GM23338 (cell line): ENCODE measurements around the gene RPL28. TPM values are rescaled to one million over a fixed set of nuclear protein-coding genes. Genes with fewer than 3 reads are reported as not detected.

Experiments used
- ATAC-seq: fragments of 200-7000 bp; cut with Tn5 transposase; 3 replicates; pipeline ENCODE4 v1.9.1; 2020
- DNase-seq: peaks from one replicate; pipeline ENCODE4 v3.0.0-alpha.2; 2015; ENCODE audit warnings: low spot score
- H2AFZ ChIP-seq: fragments of 200-600 bp; sonication (generic); 2 replicates; pipeline ENCODE4 v1.8.0; 2016; ENCODE audit warnings: antibody characterized with exemption, mild to moderate bottlenecking, moderate library complexity
- H3F3A ChIP-seq: fragments of 200-600 bp; sonication (generic); replicated peaks from 2 replicates; pipeline ENCODE4 v1.8.0; 2017; ENCODE audit warnings: antibody characterized with exemption, mixed run types, low read depth
- H3K27ac ChIP-seq: fragments of 200-600 bp; sonication (generic); 2 replicates; pipeline ENCODE4 v1.6.1; 2016; ENCODE audit warnings: low read depth
- H3K27me3 ChIP-seq: fragments of 200-600 bp; sonication (generic); 2 replicates; pipeline ENCODE4 v1.8.0; 2016; ENCODE audit warnings: mild to moderate bottlenecking, mixed run types, moderate library complexity; ENCODE audit not compliant: insufficient read depth
- H3K36me3 ChIP-seq: fragments of 200-600 bp; sonication (generic); 2 replicates; pipeline ENCODE4 v1.8.0; 2016; ENCODE audit warnings: mild to moderate bottlenecking; ENCODE audit not compliant: insufficient read depth
- H3K4me1 ChIP-seq: fragments of 200-600 bp; sonication (generic); 2 replicates; pipeline ENCODE4 v1.8.0; 2016; ENCODE audit warnings: mild to moderate bottlenecking, moderate library complexity; ENCODE audit not compliant: insufficient read depth
- H3K4me2 ChIP-seq: fragments of 200-600 bp; sonication (generic); 2 replicates; pipeline ENCODE4 v1.7.1; 2017; ENCODE audit warnings: mixed run types
- H3K4me3 ChIP-seq: fragments of 200-600 bp; sonication (generic); 2 replicates; pipeline ENCODE4 v1.6.1; 2016; ENCODE audit warnings: mixed run types
- H3K79me2 ChIP-seq: fragments of 200-600 bp; sonication (generic); replicated peaks from 2 replicates; pipeline ENCODE4 v1.8.0; 2017; ENCODE audit warnings: mild to moderate bottlenecking; ENCODE audit not compliant: insufficient read depth
- H3K9me2 ChIP-seq: fragments of 200-600 bp; sonication (generic); 2 replicates; pipeline ENCODE4 v1.8.0; 2017; ENCODE audit not compliant: insufficient read depth
- H4K20me1 ChIP-seq: fragments of 200-600 bp; sonication (generic); replicated peaks from 2 replicates; pipeline ENCODE4 v1.8.0; 2017; ENCODE audit warnings: mild to moderate bottlenecking; ENCODE audit not compliant: insufficient read depth
- H3K27ac Mint-ChIP-seq: 2 replicates; pipeline ENCODE4 v1.8.0; 2020; ENCODE audit warnings: inconsistent platforms, mild to moderate bottlenecking, moderate library complexity, mixed read lengths
- H3K27me3 Mint-ChIP-seq: 3 replicates; pipeline ENCODE4 v1.8.0; 2022; ENCODE audit warnings: low read depth, mild to moderate bottlenecking, moderate library complexity, mixed read lengths, inconsistent platforms; ENCODE audit not compliant: insufficient read depth, poor library complexity
- H3K36me3 Mint-ChIP-seq: 3 replicates; pipeline ENCODE4 v1.8.0; 2021; ENCODE audit warnings: low read depth, mild to moderate bottlenecking, inconsistent platforms, moderate library complexity, mixed read lengths
- H3K4me1 Mint-ChIP-seq: 3 replicates; pipeline ENCODE4 v1.8.0; 2020; ENCODE audit warnings: mild to moderate bottlenecking, inconsistent platforms, mixed read lengths
- H3K4me3 Mint-ChIP-seq: 3 replicates; pipeline ENCODE4 v1.8.0; 2021; ENCODE audit warnings: moderate library complexity, mild to moderate bottlenecking, inconsistent platforms, mixed read lengths
- H3K9me3 Mint-ChIP-seq: 3 replicates; pipeline ENCODE4 v1.8.0; 2020; ENCODE audit warnings: moderate library complexity, mild to moderate bottlenecking, inconsistent platforms, mixed read lengths
- CREB1 ChIP-seq: fragments of 250-450 bp; sonication (Bioruptor Pico); IDR thresholded peaks from 2 replicates; pipeline ENCODE4 v1.5.0; 2020; ENCODE audit warnings: low read depth, mild to moderate bottlenecking, moderate library complexity
- ETS1 ChIP-seq: IDR thresholded peaks from 2 replicates; pipeline ENCODE4 v1.6.1; 2016; ENCODE audit warnings: antibody characterized with exemption
- EZH2 ChIP-seq: fragments of 200-600 bp; sonication (generic); IDR thresholded peaks from one replicate; pipeline ENCODE4 v1.8.0; 2017; ENCODE audit warnings: antibody characterized with exemption, mild to moderate bottlenecking, low read depth; ENCODE audit not compliant: unreplicated experiment
- EZH2phosphoT487 ChIP-seq: fragments of 200-600 bp; sonication (generic); IDR thresholded peaks from one replicate; pipeline ENCODE4 v1.8.1; 2018; ENCODE audit warnings: antibody characterized with exemption; ENCODE audit not compliant: unreplicated experiment
- JUNB ChIP-seq: IDR thresholded peaks from one replicate; pipeline ENCODE4 v1.6.1; 2016; ENCODE audit warnings: antibody characterized with exemption; ENCODE audit not compliant: unreplicated experiment
- NANOG ChIP-seq: IDR thresholded peaks from 2 replicates; pipeline ENCODE4 v1.6.1; 2016; ENCODE audit warnings: antibody characterized with exemption, borderline replicate concordance
- POLR2AphosphoS5 ChIP-seq: IDR thresholded peaks from 2 replicates; pipeline ENCODE4 v1.6.1; 2016; ENCODE audit warnings: antibody characterized with exemption, low read depth
- STAT1 ChIP-seq: IDR thresholded peaks from one replicate; pipeline ENCODE4 v1.6.1; 2016; ENCODE audit warnings: antibody characterized with exemption; ENCODE audit not compliant: unreplicated experiment
- ZNF114 ChIP-seq: fragments of 250-450 bp; sonication (Bioruptor Pico); IDR thresholded peaks from 2 replicates; pipeline ENCODE4 v1.5.0; 2020; ENCODE audit warnings: mild to moderate bottlenecking, moderate library complexity
- ZNF331 ChIP-seq: fragments of 250-450 bp; sonication (Bioruptor Pico); IDR thresholded peaks from 2 replicates; pipeline ENCODE4 v1.5.0; 2020; ENCODE audit warnings: low read depth, mild to moderate bottlenecking, moderate library complexity
- polyA plus RNA-seq: library from polyadenylated mRNA; unstranded; fragments of >200 nt; fragmentation: Nextera tagmentation; extraction: Ambion mirVana; gene quantifications from 2 replicates; pipeline ENCODE4 v1.2.1, GENCODE V29; 2016
- total RNA-seq: library from RNA; depleted of rRNA; stranded (reverse); fragments of >200 nt; shearing (Covaris generic); gene quantifications from 2 replicates; pipeline ENCODE4 v1.2.3, GENCODE V29; 2014
- TF ChIP-seq, protein P1 (sequence below): IDR thresholded peaks from one replicate; pipeline ENCODE4 v1.6.1; 2018; ENCODE audit warnings: antibody characterized with exemption; ENCODE audit not compliant: unreplicated experiment
- TF ChIP-seq, protein P2 (sequence below): fragments of 250-450 bp; sonication (Bioruptor Pico); IDR thresholded peaks from 2 replicates; pipeline ENCODE4 v1.5.0; 2020; ENCODE audit warnings: mild to moderate bottlenecking, moderate library complexity
- TF ChIP-seq, protein P3 (sequence below), 2 experiments: fragments of 200-600 bp in 1 of 2; sonication (generic) in 1 of 2; conservative IDR thresholded peaks; 2 replicates each; pipeline versions ENCODE4 v1.5.1 to v1.6.1; 2016 to 2017; ENCODE audit warnings: antibody characterized with exemption in 2 of 2, low read depth in 2 of 2, mild to moderate bottlenecking in 2 of 2, moderate library complexity in 1 of 2

Gene RPL28
- total and polyA plus RNA-seq, 2 experiments from 2014 or later: 737 to 1,528 TPM

DNA sequence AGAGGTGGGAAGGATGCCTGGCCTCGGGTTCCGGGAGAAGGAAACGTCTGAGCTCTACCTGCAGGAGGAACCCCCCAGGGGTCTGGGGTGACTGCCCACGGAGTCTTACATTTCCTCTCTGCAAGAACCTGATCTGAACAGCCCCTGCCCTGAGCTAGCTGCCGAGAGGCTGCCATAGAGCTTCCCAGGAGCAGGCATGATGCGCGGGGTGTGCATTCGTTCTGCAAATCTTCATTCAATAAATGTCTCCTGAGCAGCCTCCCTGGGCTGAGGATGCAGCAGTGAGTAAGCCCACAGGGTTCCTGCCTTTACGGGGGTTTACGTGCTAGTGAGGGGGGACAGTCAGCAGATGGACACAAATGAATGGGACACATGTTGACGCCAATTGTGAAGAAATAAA is 58.9 kb downstream of the RPL28 start:
- Histone ChIP-seq H3K27ac (no peak overlapping the region), H3K79me2 (no peaks in the 10 kb centered on the region), H3K4me3 (no peak overlapping the region), H3K9me2 (no peaks in the 10 kb centered on the region), H3K27me3 (peaks cover 88% of the 10 kb centered on the region), H2AFZ (no peak overlapping the region), H3K36me3 (no peaks in the 10 kb centered on the region), H3K4me2 (no peak overlapping the region), H3F3A (peaks cover 14% of the 10 kb centered on the region), H4K20me1 (no peaks in the 10 kb centered on the region), H3K4me1 (peaks cover 12% of the 10 kb centered on the region; the same call in 1 of the 2 replicates)
- DNase-seq (no peak), ATAC-seq (no peak)
- Mint-ChIP-seq H3K4me3 (no peak overlapping the region; the same call in 2 of the 3 replicates), H3K9me3 (no peaks in the 10 kb centered on the region; the same call in none of the 3 replicates), H3K36me3 (no peaks in the 10 kb centered on the region; the same call in 2 of the 3 replicates), H3K27ac (no peak overlapping the region), H3K4me1 (peaks cover 22% of the 10 kb centered on the region), H3K27me3 (peaks cover 62% of the 10 kb centered on the region)
- TF ChIP-seq ETS1 (no peak), CREB1 (CRISPR knock-in tag) (no peak), ZNF331 (no peak), EZH2phosphoT487 (no peak), NANOG (no peak), ZNF114 (no peak), STAT1 (no peak), POLR2AphosphoS5 (no peak), JUNB (no peak), EZH2 (no peak)
- TF ChIP-seq, protein P1, sequence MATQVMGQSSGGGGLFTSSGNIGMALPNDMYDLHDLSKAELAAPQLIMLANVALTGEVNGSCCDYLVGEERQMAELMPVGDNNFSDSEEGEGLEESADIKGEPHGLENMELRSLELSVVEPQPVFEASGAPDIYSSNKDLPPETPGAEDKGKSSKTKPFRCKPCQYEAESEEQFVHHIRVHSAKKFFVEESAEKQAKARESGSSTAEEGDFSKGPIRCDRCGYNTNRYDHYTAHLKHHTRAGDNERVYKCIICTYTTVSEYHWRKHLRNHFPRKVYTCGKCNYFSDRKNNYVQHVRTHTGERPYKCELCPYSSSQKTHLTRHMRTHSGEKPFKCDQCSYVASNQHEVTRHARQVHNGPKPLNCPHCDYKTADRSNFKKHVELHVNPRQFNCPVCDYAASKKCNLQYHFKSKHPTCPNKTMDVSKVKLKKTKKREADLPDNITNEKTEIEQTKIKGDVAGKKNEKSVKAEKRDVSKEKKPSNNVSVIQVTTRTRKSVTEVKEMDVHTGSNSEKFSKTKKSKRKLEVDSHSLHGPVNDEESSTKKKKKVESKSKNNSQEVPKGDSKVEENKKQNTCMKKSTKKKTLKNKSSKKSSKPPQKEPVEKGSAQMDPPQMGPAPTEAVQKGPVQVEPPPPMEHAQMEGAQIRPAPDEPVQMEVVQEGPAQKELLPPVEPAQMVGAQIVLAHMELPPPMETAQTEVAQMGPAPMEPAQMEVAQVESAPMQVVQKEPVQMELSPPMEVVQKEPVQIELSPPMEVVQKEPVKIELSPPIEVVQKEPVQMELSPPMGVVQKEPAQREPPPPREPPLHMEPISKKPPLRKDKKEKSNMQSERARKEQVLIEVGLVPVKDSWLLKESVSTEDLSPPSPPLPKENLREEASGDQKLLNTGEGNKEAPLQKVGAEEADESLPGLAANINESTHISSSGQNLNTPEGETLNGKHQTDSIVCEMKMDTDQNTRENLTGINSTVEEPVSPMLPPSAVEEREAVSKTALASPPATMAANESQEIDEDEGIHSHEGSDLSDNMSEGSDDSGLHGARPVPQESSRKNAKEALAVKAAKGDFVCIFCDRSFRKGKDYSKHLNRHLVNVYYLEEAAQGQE: no peak
- TF ChIP-seq, protein P2, sequence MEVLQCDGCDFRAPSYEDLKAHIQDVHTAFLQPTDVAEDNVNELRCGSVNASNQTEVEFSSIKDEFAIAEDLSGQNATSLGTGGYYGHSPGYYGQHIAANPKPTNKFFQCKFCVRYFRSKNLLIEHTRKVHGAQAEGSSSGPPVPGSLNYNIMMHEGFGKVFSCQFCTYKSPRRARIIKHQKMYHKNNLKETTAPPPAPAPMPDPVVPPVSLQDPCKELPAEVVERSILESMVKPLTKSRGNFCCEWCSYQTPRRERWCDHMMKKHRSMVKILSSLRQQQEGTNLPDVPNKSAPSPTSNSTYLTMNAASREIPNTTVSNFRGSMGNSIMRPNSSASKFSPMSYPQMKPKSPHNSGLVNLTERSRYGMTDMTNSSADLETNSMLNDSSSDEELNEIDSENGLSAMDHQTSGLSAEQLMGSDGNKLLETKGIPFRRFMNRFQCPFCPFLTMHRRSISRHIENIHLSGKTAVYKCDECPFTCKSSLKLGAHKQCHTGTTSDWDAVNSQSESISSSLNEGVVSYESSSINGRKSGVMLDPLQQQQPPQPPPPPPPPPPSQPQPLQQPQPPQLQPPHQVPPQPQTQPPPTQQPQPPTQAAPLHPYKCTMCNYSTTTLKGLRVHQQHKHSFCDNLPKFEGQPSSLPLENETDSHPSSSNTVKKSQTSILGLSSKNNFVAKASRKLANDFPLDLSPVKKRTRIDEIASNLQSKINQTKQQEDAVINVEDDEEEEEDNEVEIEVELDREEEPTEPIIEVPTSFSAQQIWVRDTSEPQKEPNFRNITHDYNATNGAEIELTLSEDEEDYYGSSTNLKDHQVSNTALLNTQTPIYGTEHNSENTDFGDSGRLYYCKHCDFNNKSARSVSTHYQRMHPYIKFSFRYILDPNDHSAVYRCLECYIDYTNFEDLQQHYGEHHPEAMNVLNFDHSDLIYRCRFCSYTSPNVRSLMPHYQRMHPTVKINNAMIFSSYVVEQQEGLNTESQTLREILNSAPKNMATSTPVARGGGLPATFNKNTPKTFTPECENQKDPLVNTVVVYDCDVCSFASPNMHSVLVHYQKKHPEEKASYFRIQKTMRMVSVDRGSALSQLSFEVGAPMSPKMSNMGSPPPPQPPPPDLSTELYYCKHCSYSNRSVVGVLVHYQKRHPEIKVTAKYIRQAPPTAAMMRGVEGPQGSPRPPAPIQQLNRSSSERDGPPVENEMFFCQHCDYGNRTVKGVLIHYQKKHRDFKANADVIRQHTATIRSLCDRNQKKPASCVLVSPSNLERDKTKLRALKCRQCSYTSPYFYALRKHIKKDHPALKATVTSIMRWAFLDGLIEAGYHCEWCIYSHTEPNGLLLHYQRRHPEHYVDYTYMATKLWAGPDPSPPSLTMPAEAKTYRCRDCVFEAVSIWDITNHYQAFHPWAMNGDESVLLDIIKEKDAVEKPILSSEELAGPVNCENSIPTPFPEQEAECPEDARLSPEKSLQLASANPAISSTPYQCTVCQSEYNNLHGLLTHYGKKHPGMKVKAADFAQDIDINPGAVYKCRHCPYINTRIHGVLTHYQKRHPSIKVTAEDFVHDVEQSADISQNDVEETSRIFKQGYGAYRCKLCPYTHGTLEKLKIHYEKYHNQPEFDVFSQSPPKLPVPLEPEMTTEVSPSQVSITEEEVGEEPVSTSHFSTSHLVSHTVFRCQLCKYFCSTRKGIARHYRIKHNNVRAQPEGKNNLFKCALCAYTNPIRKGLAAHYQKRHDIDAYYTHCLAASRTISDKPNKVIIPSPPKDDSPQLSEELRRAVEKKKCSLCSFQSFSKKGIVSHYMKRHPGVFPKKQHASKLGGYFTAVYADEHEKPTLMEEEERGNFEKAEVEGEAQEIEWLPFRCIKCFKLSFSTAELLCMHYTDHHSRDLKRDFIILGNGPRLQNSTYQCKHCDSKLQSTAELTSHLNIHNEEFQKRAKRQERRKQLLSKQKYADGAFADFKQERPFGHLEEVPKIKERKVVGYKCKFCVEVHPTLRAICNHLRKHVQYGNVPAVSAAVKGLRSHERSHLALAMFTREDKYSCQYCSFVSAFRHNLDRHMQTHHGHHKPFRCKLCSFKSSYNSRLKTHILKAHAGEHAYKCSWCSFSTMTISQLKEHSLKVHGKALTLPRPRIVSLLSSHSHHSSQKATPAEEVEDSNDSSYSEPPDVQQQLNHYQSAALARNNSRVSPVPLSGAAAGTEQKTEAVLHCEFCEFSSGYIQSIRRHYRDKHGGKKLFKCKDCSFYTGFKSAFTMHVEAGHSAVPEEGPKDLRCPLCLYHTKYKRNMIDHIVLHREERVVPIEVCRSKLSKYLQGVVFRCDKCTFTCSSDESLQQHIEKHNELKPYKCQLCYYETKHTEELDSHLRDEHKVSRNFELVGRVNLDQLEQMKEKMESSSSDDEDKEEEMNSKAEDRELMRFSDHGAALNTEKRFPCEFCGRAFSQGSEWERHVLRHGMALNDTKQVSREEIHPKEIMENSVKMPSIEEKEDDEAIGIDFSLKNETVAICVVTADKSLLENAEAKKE: no peak
- TF ChIP-seq, protein P3, sequence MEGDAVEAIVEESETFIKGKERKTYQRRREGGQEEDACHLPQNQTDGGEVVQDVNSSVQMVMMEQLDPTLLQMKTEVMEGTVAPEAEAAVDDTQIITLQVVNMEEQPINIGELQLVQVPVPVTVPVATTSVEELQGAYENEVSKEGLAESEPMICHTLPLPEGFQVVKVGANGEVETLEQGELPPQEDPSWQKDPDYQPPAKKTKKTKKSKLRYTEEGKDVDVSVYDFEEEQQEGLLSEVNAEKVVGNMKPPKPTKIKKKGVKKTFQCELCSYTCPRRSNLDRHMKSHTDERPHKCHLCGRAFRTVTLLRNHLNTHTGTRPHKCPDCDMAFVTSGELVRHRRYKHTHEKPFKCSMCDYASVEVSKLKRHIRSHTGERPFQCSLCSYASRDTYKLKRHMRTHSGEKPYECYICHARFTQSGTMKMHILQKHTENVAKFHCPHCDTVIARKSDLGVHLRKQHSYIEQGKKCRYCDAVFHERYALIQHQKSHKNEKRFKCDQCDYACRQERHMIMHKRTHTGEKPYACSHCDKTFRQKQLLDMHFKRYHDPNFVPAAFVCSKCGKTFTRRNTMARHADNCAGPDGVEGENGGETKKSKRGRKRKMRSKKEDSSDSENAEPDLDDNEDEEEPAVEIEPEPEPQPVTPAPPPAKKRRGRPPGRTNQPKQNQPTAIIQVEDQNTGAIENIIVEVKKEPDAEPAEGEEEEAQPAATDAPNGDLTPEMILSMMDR (conservative IDR thresholded peaks at IDR 0.05; ENCODE audit: low read depth in 2 of 2): no peak
